Endothelial cell (in vitro differentiated cells): Measurements from ENCODE around the gene NT5DC2. TPM values are rescaled to one million over a fixed set of nuclear protein-coding genes. Genes with fewer than 3 reads are reported as not detected.

Source experiments
- DNase-seq: peaks from one replicate; pipeline ENCODE4 v3.0.0; 2021; ENCODE audit warnings: low spot score
- H3K27ac Mint-ChIP-seq: one replicate; pipeline ENCODE4 v1.8.0; 2021; ENCODE audit warnings: mixed read lengths, inconsistent platforms; ENCODE audit not compliant: unreplicated experiment
- H3K27me3 Mint-ChIP-seq: one replicate; pipeline ENCODE4 v1.8.0; 2021; ENCODE audit warnings: mild to moderate bottlenecking, moderate library complexity, mixed read lengths, inconsistent platforms; ENCODE audit not compliant: unreplicated experiment
- H3K36me3 Mint-ChIP-seq: one replicate; pipeline ENCODE4 v1.8.0; 2021; ENCODE audit warnings: mild to moderate bottlenecking, low read depth, mixed read lengths, inconsistent platforms; ENCODE audit not compliant: unreplicated experiment
- H3K4me1 Mint-ChIP-seq: one replicate; pipeline ENCODE4 v1.8.0; 2021; ENCODE audit warnings: mild to moderate bottlenecking, mixed read lengths, inconsistent platforms; ENCODE audit not compliant: unreplicated experiment
- H3K4me3 Mint-ChIP-seq: one replicate; pipeline ENCODE4 v1.8.0; 2021; ENCODE audit warnings: mild to moderate bottlenecking, mixed read lengths, inconsistent platforms; ENCODE audit not compliant: unreplicated experiment
- H3K9me3 Mint-ChIP-seq: one replicate; pipeline ENCODE4 v1.8.0; 2021; ENCODE audit warnings: mixed read lengths, inconsistent platforms; ENCODE audit not compliant: unreplicated experiment
- total RNA-seq: library from RNA; stranded (reverse); fragmentation: NEBNext Ultra II Directional; extraction: Animal tissue kit (Norgen Biotek cat#: 25700); gene quantifications from one replicate; pipeline ENCODE4 v1.2.1, GENCODE V29; 2021; ENCODE audit not compliant: unreplicated experiment
- TF ChIP-seq, protein P1 (sequence below): fragments of 200-600 bp; sonication (generic); IDR thresholded peaks from one replicate; pipeline ENCODE4 v1.5.0; 2021; ENCODE audit warnings: antibody characterized with exemption; ENCODE audit not compliant: unreplicated experiment

Gene NT5DC2
- total RNA-seq, 1 donor from 2014 or later: 252 TPM

- TF ChIP-seq, protein P1, sequence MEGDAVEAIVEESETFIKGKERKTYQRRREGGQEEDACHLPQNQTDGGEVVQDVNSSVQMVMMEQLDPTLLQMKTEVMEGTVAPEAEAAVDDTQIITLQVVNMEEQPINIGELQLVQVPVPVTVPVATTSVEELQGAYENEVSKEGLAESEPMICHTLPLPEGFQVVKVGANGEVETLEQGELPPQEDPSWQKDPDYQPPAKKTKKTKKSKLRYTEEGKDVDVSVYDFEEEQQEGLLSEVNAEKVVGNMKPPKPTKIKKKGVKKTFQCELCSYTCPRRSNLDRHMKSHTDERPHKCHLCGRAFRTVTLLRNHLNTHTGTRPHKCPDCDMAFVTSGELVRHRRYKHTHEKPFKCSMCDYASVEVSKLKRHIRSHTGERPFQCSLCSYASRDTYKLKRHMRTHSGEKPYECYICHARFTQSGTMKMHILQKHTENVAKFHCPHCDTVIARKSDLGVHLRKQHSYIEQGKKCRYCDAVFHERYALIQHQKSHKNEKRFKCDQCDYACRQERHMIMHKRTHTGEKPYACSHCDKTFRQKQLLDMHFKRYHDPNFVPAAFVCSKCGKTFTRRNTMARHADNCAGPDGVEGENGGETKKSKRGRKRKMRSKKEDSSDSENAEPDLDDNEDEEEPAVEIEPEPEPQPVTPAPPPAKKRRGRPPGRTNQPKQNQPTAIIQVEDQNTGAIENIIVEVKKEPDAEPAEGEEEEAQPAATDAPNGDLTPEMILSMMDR: no peak
- Mint-ChIP-seq H3K4me3 (peak overlapping the region; percentile 51), H3K9me3 (no peaks in the 10 kb centered on the region), H3K27me3 (peaks cover 4% of the 10 kb centered on the region), H3K36me3 (peaks cover 19% of the 10 kb centered on the region), H3K27ac (no peak overlapping the region), H3K4me1 (peaks cover 54% of the 10 kb centered on the region)
- no peak for DNase-seq
Measured at GRCh38 chr3:52498137-52499054, 35.3 kb downstream of the NT5DC2 start.

DNA sequence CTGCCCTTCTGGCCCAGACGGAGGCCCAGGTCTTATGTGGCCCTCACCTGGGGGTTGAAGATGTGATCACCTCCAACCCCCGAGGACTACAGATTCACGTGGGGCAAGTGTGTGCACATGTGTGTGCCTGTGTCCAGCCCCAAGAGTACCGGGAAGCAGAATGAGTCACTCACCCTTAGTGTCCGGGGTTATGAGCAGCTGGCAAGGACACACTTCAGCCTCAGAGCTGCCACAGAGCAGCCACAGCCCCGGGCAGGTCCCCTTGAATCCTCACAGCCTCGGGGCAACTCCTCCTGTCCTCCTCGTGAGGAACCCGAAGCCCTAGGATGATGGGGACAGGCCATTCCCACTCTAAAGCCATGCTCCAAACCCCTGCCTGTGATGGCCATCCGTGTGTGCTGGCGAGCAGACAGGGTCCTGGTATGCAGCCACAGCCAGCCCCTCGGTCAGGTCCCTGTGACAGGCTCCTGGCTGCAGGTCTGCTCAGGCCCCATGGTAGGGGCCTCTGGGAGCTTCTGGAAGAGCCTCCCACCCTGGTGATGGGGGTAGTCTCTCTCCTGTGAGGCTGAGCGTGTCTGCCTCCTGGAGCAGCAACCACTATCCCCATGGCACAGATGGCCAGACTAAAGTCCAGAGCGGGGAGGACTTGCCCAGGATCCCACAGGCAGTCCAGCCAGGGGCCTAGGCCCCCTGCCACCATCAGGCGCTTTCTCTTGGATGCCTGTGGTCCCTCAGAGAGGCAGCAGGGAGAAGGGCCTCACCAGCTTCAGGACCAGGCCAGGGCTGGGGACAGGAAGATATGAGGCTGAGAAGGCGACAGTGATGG is 37.7 kb downstream of the NT5DC2 start:
- Mint-ChIP-seq H3K9me3 (no peaks in the 10 kb centered on the region), H3K27ac (peak overlapping the region; percentile 75), H3K36me3 (peaks cover 32% of the 10 kb centered on the region), H3K4me1 (peaks cover 76% of the 10 kb centered on the region), H3K27me3 (peaks cover 10% of the 10 kb centered on the region), H3K4me3 (peak overlapping the region; percentile 86)
- no peak for DNase-seq
- TF ChIP-seq, protein P1: no peak

DNA sequence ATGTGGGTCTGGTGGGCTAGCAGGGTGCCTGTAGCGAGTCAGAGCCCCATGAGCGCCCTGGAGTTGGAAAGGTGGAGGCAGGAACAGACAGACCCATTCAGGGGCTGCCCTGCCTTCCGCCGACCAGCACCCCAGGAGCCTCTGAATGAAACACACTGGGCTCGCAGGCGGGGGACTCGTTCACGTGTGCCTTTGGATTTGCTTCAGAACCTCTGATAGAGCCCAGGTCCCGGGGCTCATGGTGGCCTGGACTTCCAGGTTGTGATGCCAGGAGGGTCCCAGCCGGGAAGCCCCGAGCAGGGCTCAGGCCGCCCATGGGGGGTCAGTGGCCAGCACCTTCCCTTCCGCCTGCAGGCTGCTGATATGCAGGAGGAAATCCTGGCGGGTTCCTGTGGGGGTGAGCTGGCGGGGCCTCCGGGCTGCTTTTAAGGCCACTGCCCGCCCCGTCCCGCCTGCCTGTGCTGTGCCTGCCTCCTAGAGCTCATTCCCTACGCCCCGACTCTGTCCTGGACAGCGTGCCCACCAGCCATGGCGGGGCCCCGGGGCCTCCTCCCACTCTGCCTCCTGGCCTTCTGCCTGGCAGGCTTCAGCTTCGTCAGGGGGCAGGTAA is 38.7 kb downstream of the NT5DC2 start, which contains the start of gene STAB1:
TSS of gene STAB1 (plus strand) at position 453 of the 610 bp plus-strand sequence. CDS start at position 529, 76 bp downstream.
- Mint-ChIP-seq H3K9me3 (no peaks in the 10 kb centered on the region), H3K4me1 (peaks cover 74% of the 10 kb centered on the region), H3K27me3 (peaks cover 10% of the 10 kb centered on the region), H3K36me3 (peaks cover 28% of the 10 kb centered on the region), H3K4me3 (peak within 1 kb of the TSS; percentile 88), H3K27ac (peak within 1 kb of the TSS; percentile 92)
- TF ChIP-seq, protein P1: no peak
- DNase-seq: peak; percentile 84

DNA sequence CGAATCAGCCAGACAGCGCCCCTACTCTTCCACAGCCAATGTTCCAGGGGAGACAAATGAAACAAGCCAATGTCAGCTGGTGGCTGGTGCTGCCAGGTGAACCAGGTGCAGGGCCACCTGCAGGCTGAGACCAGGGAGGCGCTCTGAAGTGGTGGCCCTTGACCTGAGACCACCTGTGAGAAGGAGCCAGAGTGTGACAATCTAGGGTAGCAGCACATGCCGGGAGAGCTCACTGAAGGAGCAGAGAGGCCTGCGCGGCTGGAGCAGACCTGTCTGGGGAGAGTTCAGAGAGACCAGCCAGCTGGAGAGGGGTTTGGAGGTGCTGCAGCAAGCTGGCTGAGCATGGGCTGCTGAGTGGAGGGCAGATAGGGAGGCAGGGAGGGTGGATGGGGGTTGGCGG is 39.2 kb downstream of the NT5DC2 start:
- H3K4me3 Mint-ChIP-seq: peak overlapping the region; percentile 88
- peaks cover 28% of the 10 kb centered on the region for H3K36me3 Mint-ChIP-seq
- H3K4me1 Mint-ChIP-seq: peaks cover 79% of the 10 kb centered on the region
- peak overlapping the region; percentile 92 for H3K27ac Mint-ChIP-seq
- TF ChIP-seq, protein P1: no peak
- no peak for DNase-seq
- H3K27me3 Mint-ChIP-seq: peaks cover 11% of the 10 kb centered on the region
- no peaks in the 10 kb centered on the region for H3K9me3 Mint-ChIP-seq
